HEK293 (cell line): Measurements from ENCODE around the gene CALML3.
A peak's percentile ranks its signal among the peaks of the same experiment; 100 is the strongest.
"Not testable (repeated sequence)": the region's sequence is repeated elsewhere in the genome, so short reads cannot be mapped to it uniquely, and the experiment has no call there.

Experiments
- CTCF ChIA-PET: fragments of 350-600 bp; formaldehyde crosslinking; extraction: SDS; loops from one replicate; lab custom pipeline; 2021; ENCODE audit warnings: antibody characterized with exemption; lab: Yijun Ruan, JAX
- POLR2A ChIA-PET: fragments of 300-600 bp; formaldehyde crosslinking; extraction: SDS; loops from one replicate; lab custom pipeline; 2020; ENCODE audit warnings: antibody characterized with exemption, inconsistent platforms; lab: Yijun Ruan, JAX
- H3K27ac ChIP-seq: fragments of 200-500 bp; sonication (Bioruptor generic); 2 replicates; pipeline ENCODE4 v1.5.1; 2014; ENCODE audit warnings: low read depth, low read length, control low read depth, inconsistent platforms; ENCODE audit errors: extremely low read depth
- H3K36me3 ChIP-seq, 2 experiments: fragments of 200-500 bp in 1 of 2; sonication (Bioruptor generic) in 1 of 2; 1 replicate in 1 of 2; 2 replicates in 1 of 2; pipeline ENCODE4 v1.5.1; 2014 to 2017; ENCODE audit warnings: inconsistent platforms in 2 of 2, low read length in 2 of 2; ENCODE audit not compliant: control insufficient read depth in 2 of 2, insufficient read depth in 1 of 2
- H3K4me1 ChIP-seq: fragments of 200-500 bp; sonication (Bioruptor generic); 2 replicates; pipeline ENCODE4 v1.5.1; 2014; ENCODE audit warnings: mild to moderate bottlenecking, low read length, inconsistent platforms; ENCODE audit not compliant: control insufficient read depth, insufficient read depth
- H3K4me3 ChIP-seq: 2 replicates; pipeline ENCODE4 v1.5.1; 2011; ENCODE audit warnings: low read depth, mild to moderate bottlenecking, control low read depth, low read length, moderate library complexity
- H3K9me3 ChIP-seq: fragments of 200-500 bp; sonication (Bioruptor generic); 2 replicates; pipeline ENCODE4 v1.5.1; 2014; ENCODE audit warnings: low read depth, low read length, inconsistent platforms; ENCODE audit not compliant: control insufficient read depth, insufficient read depth
- EGR2 ChIP-seq: fragments of 450-650 bp; formaldehyde crosslinking; IDR thresholded peaks from 2 replicates; pipeline ENCODE4 v1.5.1; 2016; ENCODE audit warnings: low read depth, missing biosample characterization, missing genetic modification characterization
- GFI1B ChIP-seq: fragments of 450-650 bp; formaldehyde crosslinking; IDR thresholded peaks from 2 replicates; pipeline ENCODE4 v1.5.1; 2016; ENCODE audit warnings: missing biosample characterization, missing genetic modification characterization
- GLIS1 ChIP-seq: fragments of 450-650 bp; formaldehyde crosslinking; IDR thresholded peaks from 2 replicates; pipeline ENCODE4 v1.5.1; 2016; ENCODE audit warnings: missing biosample characterization, missing genetic modification characterization
- HOXA7 ChIP-seq: sonication (generic); formaldehyde crosslinking; IDR thresholded peaks from 2 replicates; pipeline ENCODE4 v1.8.1; 2022; ENCODE audit warnings: missing genetic modification reagents, borderline replicate concordance
- KLF10 ChIP-seq: fragments of 450-650 bp; IDR thresholded peaks from 2 replicates; pipeline ENCODE4 v1.5.1; 2018; ENCODE audit warnings: missing biosample characterization, mild to moderate bottlenecking, missing genetic modification characterization
- SALL2 ChIP-seq: fragments of 450-650 bp; formaldehyde crosslinking; IDR thresholded peaks from 2 replicates; pipeline ENCODE4 v1.5.0; 2017; ENCODE audit warnings: missing biosample characterization, mild to moderate bottlenecking, missing genetic modification characterization, borderline replicate concordance
- SCRT2 ChIP-seq: fragments of 450-650 bp; formaldehyde crosslinking; IDR thresholded peaks from 2 replicates; pipeline ENCODE4 v1.5.1; 2016; ENCODE audit warnings: missing biosample characterization, missing genetic modification characterization
- SP7 ChIP-seq: fragments of 450-650 bp; formaldehyde crosslinking; IDR thresholded peaks from 2 replicates; pipeline ENCODE4 v1.5.1; 2016; ENCODE audit warnings: missing biosample characterization, missing genetic modification characterization
- ZBTB21 ChIP-seq: fragments of 450-650 bp; formaldehyde crosslinking; IDR thresholded peaks from 2 replicates; pipeline ENCODE4 v1.5.1; 2017; ENCODE audit warnings: missing biosample characterization, missing genetic modification characterization
- ZBTB44 ChIP-seq: fragments of 450-650 bp; IDR thresholded peaks from 2 replicates; pipeline ENCODE4 v1.5.1; 2018; ENCODE audit warnings: missing biosample characterization, mild to moderate bottlenecking, missing genetic modification characterization
- ZBTB7A ChIP-seq: fragments of 450-650 bp; formaldehyde crosslinking; IDR thresholded peaks from 2 replicates; pipeline ENCODE4 v1.5.1; 2016; ENCODE audit warnings: low read depth, missing biosample characterization, missing genetic modification characterization
- ZFHX2 ChIP-seq: fragments of 450-650 bp; formaldehyde crosslinking; conservative IDR thresholded peaks from 2 replicates; pipeline ENCODE4 v1.5.1; 2016; ENCODE audit warnings: missing biosample characterization, missing genetic modification characterization
- ZNF121 ChIP-seq: fragments of 450-650 bp; formaldehyde crosslinking; IDR thresholded peaks from 2 replicates; pipeline ENCODE4 v1.5.1; 2016; ENCODE audit warnings: missing biosample characterization, missing genetic modification characterization
- ZNF221 ChIP-seq: fragments of 450-650 bp; formaldehyde crosslinking; IDR thresholded peaks from 2 replicates; pipeline ENCODE4 v1.5.1; 2017; ENCODE audit warnings: missing biosample characterization, missing genetic modification characterization, borderline replicate concordance
- ZNF266 ChIP-seq: fragments of 450-650 bp; formaldehyde crosslinking; IDR thresholded peaks from 2 replicates; pipeline ENCODE4 v1.5.1; 2016; ENCODE audit warnings: missing biosample characterization, missing genetic modification characterization, low read depth
- ZNF404 ChIP-seq: fragments of 450-650 bp; formaldehyde crosslinking; IDR thresholded peaks from 2 replicates; pipeline ENCODE4 v1.5.1; 2017; ENCODE audit warnings: missing biosample characterization, missing genetic modification characterization
- ZNF423 ChIP-seq: fragments of 450-650 bp; formaldehyde crosslinking; IDR thresholded peaks from 2 replicates; pipeline ENCODE4 v1.5.1; 2016; ENCODE audit warnings: missing biosample characterization, missing genetic modification characterization
- ZNF433 ChIP-seq: fragments of 450-650 bp; formaldehyde crosslinking; IDR thresholded peaks from 2 replicates; pipeline ENCODE4 v1.5.1; 2016; ENCODE audit warnings: missing biosample characterization, missing genetic modification characterization, low read depth
- ZNF596 ChIP-seq: fragments of 450-650 bp; IDR thresholded peaks from 2 replicates; pipeline ENCODE4 v1.5.0; 2018; ENCODE audit warnings: missing biosample characterization, mild to moderate bottlenecking, missing genetic modification characterization, moderate library complexity
- ZNF639 ChIP-seq: fragments of 450-650 bp; formaldehyde crosslinking; IDR thresholded peaks from 2 replicates; pipeline ENCODE4 v1.5.1; 2016; ENCODE audit warnings: missing biosample characterization, missing genetic modification characterization
- ZNF660 ChIP-seq: fragments of 450-650 bp; IDR thresholded peaks from 2 replicates; pipeline ENCODE4 v1.5.1; 2018; ENCODE audit warnings: missing biosample characterization, mild to moderate bottlenecking, missing genetic modification characterization
- ZNF677 ChIP-seq: fragments of 450-650 bp; IDR thresholded peaks from 2 replicates; pipeline ENCODE4 v1.5.0; 2018; ENCODE audit warnings: missing biosample characterization, mild to moderate bottlenecking, missing genetic modification characterization, moderate library complexity
- ZNF843 ChIP-seq: fragments of 450-650 bp; formaldehyde crosslinking; IDR thresholded peaks from 2 replicates; pipeline ENCODE4 v1.5.1; 2016; ENCODE audit warnings: missing biosample characterization, missing genetic modification characterization

Gene CALML3

GRCh38 chr10:5557040-5557721 is 32.4 kb downstream of the CALML3 start:
- POLR2A ChIA-PET = interaction anchor here (1.3 kb wide), 1 partner anchor 111 kb away, joined by 4 read pairs; no protein-coding TSS in a partner anchor
- H3K27ac ChIP-seq = no peak overlapping the region
- no peaks in the 10 kb centered on the region for H3K36me3 ChIP-seq
- H3K4me3 ChIP-seq = no peak overlapping the region
- no peaks in the 10 kb centered on the region for H3K9me3 ChIP-seq
- peaks cover 25% of the 10 kb centered on the region for H3K4me1 ChIP-seq
- TF ChIP-seq ZNF404 (tag by site-specific recombination) (no peak), ZNF423 (tag by site-specific recombination) (no peak), GFI1B (no peak), ZNF266 (tag by site-specific recombination) (no peak), SP7 (tag by site-specific recombination) (no peak), ZNF660 (no peak)
- TF ChIP-seq, all 188 proteins: peak for 0
- CTCF ChIA-PET = interaction anchor here (0.7 kb wide), 2 partner anchors 18 to 27 kb away, joined by 3 to 4 read pairs; no protein-coding TSS in a partner anchor

- no peak overlapping the region for H3K4me3 ChIP-seq
- H3K36me3 ChIP-seq = no peaks in the 10 kb centered on the region
- POLR2A ChIA-PET = no interaction called here
- no peaks in the 10 kb centered on the region for H3K9me3 ChIP-seq
- CTCF ChIA-PET = interaction anchor here (0.7 kb wide), 2 partner anchors 19 to 114 kb away, joined by 4 read pairs; no protein-coding TSS in a partner anchor
- no peak overlapping the region for H3K27ac ChIP-seq
- H3K4me1 ChIP-seq = peaks cover 25% of the 10 kb centered on the region
- no peak for TF ChIP-seq ZNF639 (tag by site-specific recombination)
- TF ChIP-seq SCRT2 (tag by site-specific recombination) = peak; percentile 68
- no peak for TF ChIP-seq ZNF433 (tag by site-specific recombination)
These were observed 33.3 kb downstream of the CALML3 start for GRCh38 chr10:5557799-5558771.

GRCh38 chr10:5559022-5559421 is 34.3 kb downstream of the CALML3 start:
- POLR2A ChIA-PET, H3K36me3 ChIP-seq, H3K9me3 ChIP-seq, H3K4me3 ChIP-seq, H3K27ac ChIP-seq: not testable (repeated sequence)
- peaks cover 17% of the 10 kb centered on the region for H3K4me1 ChIP-seq
- CTCF ChIA-PET = interaction anchor here (1.9 kb wide), 1 partner anchor 64 kb away, joined by 8 read pairs; no protein-coding TSS in a partner anchor

GRCh38 chr10:5559642-5560141 is 34.9 kb downstream of the CALML3 start:
- peak overlapping the region; percentile 7; the same call in 1 of the 2 replicates for H3K27ac ChIP-seq
- no peaks in the 10 kb centered on the region for H3K36me3 ChIP-seq
- ChIA-PET POLR2A (no interaction called here), CTCF (interaction anchor here (1.1 to 1.9 kb wide), 2 partner anchors 19 to 63 kb away, joined by 4 to 8 read pairs; no protein-coding TSS in a partner anchor)
- no peaks in the 10 kb centered on the region for H3K9me3 ChIP-seq
- H3K4me3 ChIP-seq = no peak overlapping the region
- peaks cover 12% of the 10 kb centered on the region for H3K4me1 ChIP-seq
- TF ChIP-seq ZFHX2 (tag by site-specific recombination) = peak; percentile 65
- TF ChIP-seq ZBTB44 = 0 out of 2 replicates have a peak, but pooled peaks have one; percentile 15
- TF ChIP-seq ZNF121 (tag by site-specific recombination) = no peak
- no peak for TF ChIP-seq ZNF677 (tag by site-specific recombination)
- TF ChIP-seq ZNF221 (tag by site-specific recombination) = no peak
- TF ChIP-seq ZNF596 (tag by site-specific recombination) = peak; percentile 38; the same call in 1 of the 2 replicates
- peak; percentile 40; the same call in 1 of the 2 replicates for TF ChIP-seq GLIS1
- TF ChIP-seq SP7 (tag by site-specific recombination) = 0 out of 2 replicates have a peak, but pooled peaks have one; percentile 16
- no peak for TF ChIP-seq HOXA7 (CRISPR knock-in tag)
- no peak for TF ChIP-seq SALL2 (tag by site-specific recombination)
- no peak for TF ChIP-seq KLF10 (tag by site-specific recombination)
- no peak for TF ChIP-seq ZBTB21 (tag by site-specific recombination)
- peak; percentile 68 for TF ChIP-seq EGR2 (tag by site-specific recombination)
- TF ChIP-seq ZBTB7A = no peak
- no peak for TF ChIP-seq ZNF843
